Stomach (tissue), 4 donors: ENCODE results near the gene ENO2.

ENCODE experiments used
- CTCF ChIP-seq, 7 experiments: fragments of 450-650 bp in 4 of 7; fragments of 200-600 bp in 3 of 7; sonication (generic) in 3 of 7; IDR thresholded peaks; one replicate each; pipeline ENCODE4 v1.5.1; 2016 to 2019; ENCODE audit warnings: antibody characterized with exemption in 7 of 7, control low read depth in 2 of 7, mild to moderate bottlenecking in 1 of 7
- EP300 ChIP-seq: sonication (generic); formaldehyde crosslinking; IDR thresholded peaks from one replicate; pipeline ENCODE4 v1.6.1; 2017; ENCODE audit warnings: antibody characterized with exemption
- POLR2A ChIP-seq, 4 donors: fragments of 450-650 bp; IDR thresholded peaks; one replicate each; pipeline ENCODE4 v1.6.1; 2016; ENCODE audit warnings: antibody characterized with exemption in 4 of 4, control low read depth in 2 of 4, mild to moderate bottlenecking in 1 of 4, moderate library complexity in 1 of 4

- TF ChIP-seq CTCF (IDR thresholded peaks at IDR 0.05) (no peak), EP300 (no peak), POLR2A (IDR thresholded peaks at IDR 0.05) (no peak)
Measured at GRCh38 chr12:6929466-6930452, 15.4 kb downstream of the ENO2 start.
